SK-N-MC (cell line): ENCODE results near the gene GDF9.

Experiments
- EZH2 ChIP-seq: fragments of 200-600 bp; sonication (generic); IDR thresholded peaks from one replicate; pipeline ENCODE4 v1.6.1; 2017; ENCODE audit warnings: antibody characterized with exemption
- FOXP2 ChIP-seq: optimal IDR thresholded peaks from 2 replicates; pipeline ENCODE3; 2011; ENCODE audit warnings: mild to moderate bottlenecking, moderate library complexity; ENCODE audit not compliant: insufficient read depth; ENCODE audit errors: extremely low read length, control extremely low read depth
- POLR2AphosphoS5 ChIP-seq: IDR thresholded peaks from 2 replicates; pipeline ENCODE4 v1.6.1; 2012; ENCODE audit warnings: mild to moderate bottlenecking, low read depth, low read length, borderline replicate concordance

DNA sequence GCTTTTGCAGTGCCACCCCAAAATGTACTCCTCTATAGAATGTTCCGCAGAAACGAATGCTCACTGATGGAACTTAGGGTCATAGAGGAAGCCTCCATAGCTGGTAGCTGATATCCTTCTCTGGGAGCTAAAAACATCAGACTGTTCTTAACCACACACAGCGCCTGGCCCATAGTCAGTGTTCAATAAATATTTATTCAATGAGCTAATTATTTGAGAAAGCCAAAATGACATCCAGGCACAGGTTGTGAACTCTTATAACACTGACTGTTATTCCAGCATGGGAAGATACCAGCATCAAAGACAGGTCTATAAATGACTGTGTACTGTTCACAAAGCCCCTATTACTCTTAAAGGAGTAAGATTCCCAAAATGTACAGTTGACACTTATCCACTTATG, 12.9 kb downstream of the GDF9 start:
- TF ChIP-seq POLR2AphosphoS5, result no peak
- no peak for TF ChIP-seq FOXP2
- TF ChIP-seq EZH2, result no peak
